GM19324 (cell line): Measurements from ENCODE around the gene DDX55.
A peak's percentile ranks its signal among the peaks of the same experiment; 100 is the strongest.

Experiments used
- ATAC-seq: cut with Tn5 transposase; IDR thresholded peaks from one replicate; pipeline ENCODE4 v1.9.1; 2021; ENCODE audit warnings: mild to moderate bottlenecking, moderate library complexity; ENCODE audit not compliant: unreplicated experiment, low FRiP score

DDX55 gene

DNA sequence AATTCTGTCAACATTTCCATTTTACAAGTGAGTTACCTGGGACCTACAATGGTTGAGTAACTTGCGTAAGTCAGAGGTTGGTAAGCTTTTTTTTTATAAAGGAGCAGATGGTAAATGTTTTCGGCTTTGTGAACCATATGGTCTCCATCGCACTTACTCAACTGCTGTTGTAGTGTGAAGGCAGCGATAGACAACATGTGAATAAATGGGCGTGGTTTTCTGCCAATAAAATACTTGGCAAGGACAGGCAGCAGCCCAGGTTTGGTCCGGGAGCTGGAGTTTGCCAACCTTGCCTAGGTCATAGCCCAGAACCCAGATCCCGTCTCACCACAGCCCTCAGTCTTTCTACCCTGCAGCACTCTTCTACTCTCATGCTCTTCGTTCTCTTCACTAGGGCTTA is 6.3 kb downstream of the DDX55 start:
- ATAC-seq, result no peak

DNA sequence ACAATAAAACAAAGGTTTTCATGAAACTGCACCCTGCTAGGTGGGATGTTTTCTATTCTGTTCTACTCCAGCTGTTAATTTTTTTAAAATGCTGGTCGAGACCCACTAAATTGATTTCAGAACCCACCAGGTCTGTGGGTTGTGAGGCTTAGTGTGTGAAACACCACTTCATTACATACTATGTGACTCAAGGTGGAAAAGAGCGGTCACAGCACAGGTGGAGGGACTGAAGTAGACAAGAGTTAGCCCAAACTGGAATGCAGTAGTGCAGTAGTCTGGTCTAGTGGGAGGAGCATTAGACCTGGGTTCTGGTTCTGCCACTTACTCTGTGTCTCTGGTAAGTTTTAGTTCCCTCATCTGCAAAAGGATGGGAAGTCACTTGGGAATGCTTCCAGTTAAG is 12.2 kb downstream of the DDX55 start:
- ATAC-seq, result no peak

DNA sequence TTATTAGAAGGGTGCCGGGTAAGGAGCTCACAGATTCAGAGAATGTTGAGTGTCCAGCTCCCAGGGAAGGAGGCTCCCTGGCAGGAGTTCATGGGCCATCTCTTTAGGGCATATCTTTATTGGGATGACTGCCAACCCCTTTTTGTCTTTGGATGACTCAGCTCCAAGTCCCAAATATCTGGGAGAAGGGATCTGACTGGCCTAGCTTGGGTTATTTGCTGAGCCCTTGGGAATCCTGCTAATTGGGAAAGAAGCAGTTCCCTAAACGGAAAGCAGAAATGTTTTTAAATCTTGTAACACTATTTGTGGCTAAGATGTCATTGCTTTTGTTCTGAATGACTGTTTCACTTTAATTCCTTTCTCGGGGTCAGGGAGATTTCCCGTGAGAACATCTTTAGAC is 12.6 kb downstream of the DDX55 start:
- ATAC-seq, result no peak

- ATAC-seq, result no peak
Observed at GRCh38 chr12:123617144-123617543, 15.2 kb downstream of the DDX55 start.

DNA sequence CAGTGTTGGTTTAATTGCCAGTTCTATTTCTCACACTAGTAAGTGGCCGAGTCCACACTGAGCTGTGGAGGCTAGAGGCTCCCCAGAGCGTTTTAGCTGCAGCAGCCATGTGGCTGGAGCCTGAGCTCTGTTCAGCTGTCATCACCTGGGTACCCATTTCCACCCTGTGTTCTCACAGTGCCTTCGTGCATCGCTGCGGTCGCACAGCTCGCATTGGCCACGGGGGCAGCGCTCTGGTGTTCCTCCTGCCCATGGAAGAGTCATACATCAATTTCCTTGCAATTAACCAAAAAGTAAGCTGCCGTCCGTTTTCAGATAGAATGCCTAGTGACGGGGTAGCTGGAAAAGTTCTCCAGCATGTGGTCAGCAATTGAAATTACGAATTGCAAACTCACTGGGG is 15.7 kb downstream of the DDX55 start:
- no peak for ATAC-seq

DNA sequence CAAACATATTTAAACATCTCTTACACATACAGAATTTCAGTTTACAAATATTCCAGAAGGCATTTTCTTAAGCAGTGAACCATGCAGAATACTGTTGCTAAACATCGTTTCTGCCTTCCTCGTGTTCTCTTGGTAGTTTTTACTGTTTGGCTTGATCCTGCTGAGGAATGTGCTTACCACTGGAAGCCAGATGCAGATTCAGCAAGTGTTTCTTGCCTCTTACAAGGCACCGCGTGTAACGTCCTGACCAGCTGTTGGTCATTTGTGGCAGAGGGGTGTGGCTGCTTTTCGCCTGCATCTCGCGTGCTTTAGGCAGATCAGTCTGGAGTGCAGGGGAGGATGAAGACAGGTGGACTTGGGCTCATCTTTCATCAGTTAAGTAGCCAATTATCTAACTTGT is 19.2 kb downstream of the DDX55 start:
- ATAC-seq, result no peak

- ATAC-seq, result no peak
Observed at GRCh38 chr12:123621619-123622530, 20.0 kb downstream of the DDX55 start.

- ATAC-seq, result peak; percentile 95
Observed at GRCh38 chr12:123633379-123634141, 31.7 kb downstream of the DDX55 start, which contains the start of the genes EIF2B1 and GTF2H3. EIF2B1 (minus strand) TSS chr12:123633686; CDS start chr12:123633557, 129 bp downstream. GTF2H3 (plus strand) TSS chr12:123633829; CDS start chr12:123633860, 31 bp downstream.

- no peak for ATAC-seq
Observed at GRCh38 chr12:123634142-123634561, 32.3 kb downstream of the DDX55 start.

GRCh38 chr12:123643911-123644310 is 42.0 kb downstream of the DDX55 start:
- ATAC-seq, result no peak

GRCh38 chr12:123645380-123645779 is 43.5 kb downstream of the DDX55 start:
- no peak for ATAC-seq

DNA sequence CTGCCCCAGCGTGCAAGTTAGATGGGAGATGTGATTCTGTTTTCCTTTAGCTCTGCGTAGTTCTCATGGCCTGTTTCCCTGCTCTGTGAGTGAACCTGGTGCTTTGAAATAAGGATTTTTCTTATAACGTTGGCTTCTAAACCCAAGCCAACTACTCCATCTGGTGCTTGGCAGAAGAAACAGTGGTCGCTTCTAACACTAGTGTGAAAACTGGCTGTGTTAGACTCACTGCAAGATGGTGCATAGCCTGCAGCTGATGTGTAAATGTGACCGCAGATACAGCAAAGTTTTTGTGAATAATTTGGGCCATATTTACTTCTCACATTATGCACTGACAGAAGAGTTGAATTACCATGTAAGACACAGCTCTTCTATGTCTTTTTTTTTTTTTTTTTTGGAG is 44.0 kb downstream of the DDX55 start:
- no peak for ATAC-seq

DNA sequence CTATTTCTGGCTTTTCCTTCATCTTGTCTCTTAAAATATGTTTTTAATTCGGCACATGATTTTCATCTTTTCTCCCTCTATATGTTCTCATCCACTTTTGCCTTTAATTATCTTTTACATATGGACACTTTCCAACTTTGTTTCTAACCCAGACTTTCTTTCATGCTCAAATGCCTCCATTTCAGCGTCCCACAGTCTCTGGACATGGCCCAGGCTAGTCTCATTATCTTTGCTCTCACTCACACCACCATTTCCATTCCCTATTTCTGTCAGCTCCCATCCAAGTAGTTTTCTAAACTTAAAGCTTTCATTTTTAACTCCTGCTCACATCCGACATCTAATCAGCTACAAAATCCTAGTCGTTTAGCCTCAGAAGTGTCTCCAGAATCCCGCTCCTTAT is 46.5 kb downstream of the DDX55 start:
- ATAC-seq, result no peak

DNA sequence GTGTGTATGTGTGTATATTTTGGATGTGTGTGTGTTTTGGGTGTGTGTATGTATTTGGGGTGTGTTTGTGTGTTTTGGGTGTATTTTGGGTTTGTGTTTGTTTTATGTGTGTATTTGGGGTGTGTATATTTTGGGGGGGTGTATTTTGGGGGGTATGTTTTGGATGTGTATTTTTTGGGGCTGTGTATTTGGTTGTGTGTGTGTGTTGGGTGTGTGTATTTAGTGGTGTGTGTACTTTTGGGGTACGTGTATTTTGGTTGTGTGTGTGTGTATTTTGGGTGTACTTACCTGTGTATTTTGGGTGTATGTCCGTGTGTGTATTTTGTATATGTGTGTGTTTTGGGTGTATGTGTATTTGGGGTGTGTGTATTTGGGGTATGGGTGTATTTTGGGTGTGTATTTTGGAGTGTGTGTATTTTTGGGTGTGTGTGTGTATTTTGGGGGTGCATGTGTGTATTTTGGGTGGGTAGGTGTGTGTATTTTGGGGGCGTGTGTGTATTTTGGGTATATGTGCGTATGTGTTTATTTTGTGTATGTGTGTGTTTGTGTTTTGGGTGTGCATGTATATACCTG is 52.3 kb downstream of the DDX55 start:
- ATAC-seq, result no peak

DNA sequence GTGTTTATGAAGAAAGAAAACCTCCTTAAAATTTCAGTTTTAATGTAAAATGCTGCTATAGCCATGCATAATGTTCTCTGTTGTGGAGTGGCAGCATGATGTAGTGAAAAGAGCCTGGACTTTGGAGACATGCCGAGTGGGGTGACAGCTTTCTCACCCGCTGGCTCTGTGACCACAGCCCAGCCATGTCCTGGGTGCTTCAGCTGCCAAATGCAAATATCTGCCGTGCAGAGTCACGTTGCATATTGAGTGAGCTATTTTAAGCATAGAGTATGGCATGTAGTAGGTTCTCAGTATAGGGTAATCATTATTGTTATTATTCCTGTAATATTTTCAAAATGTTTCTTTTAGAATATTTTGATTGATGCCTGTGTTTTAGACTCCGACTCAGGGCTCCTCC is 53.5 kb downstream of the DDX55 start:
- peak; percentile 87 for ATAC-seq

DNA sequence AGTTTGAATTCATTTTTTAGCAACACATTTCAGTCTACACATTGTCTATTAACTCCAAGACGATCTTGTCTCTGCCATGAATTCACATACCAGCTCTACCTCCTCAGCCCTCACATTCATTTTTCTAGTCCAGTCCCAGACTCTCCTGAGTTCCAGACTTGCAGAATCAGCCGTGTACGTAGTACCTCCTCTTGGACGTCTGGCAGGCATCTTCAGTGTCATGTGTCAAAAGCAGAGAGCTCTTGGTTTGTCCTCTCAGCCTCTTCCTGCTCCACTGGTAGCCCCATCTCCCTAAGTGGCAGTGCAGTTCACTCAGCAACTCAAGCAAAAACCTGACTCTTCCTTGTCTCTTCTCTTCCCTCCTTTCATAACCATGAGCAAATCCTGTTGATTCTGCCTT is 54.5 kb downstream of the DDX55 start:
- ATAC-seq, result no peak

DNA sequence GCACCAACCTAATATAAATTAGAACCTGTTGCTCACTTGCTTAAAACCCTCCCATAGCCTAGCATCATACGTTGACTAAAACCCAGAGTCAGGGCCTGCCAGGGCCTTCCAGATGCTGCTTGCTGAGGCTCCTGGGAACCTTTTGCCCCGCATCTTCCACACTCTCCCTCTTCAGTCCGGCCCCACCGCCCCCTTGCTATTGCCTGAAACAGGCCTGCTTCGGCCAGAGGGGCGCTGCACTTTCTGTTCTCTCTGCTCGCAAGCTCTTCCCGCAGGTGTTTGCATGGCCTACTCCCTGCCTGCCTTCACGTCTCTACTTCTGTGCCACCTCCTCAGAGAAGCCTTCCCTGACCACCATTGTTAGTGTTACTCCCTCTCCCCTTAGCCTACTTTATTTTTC is 55.3 kb downstream of the DDX55 start:
- ATAC-seq, result no peak

GRCh38 chr12:123659996-123660727 is 58.3 kb downstream of the DDX55 start:
- no peak for ATAC-seq

- no peak for ATAC-seq
Observed at GRCh38 chr12:123667771-123668170, 65.9 kb downstream of the DDX55 start.
